ENCODE measurements around the gene RANBP10. TPM values are rescaled to one million over a fixed set of nuclear protein-coding genes. Genes with fewer than 3 reads are reported as not detected.

The RANBP10 gene
- total and polyA plus RNA-seq, 4 donors: 9.8 to 15.5 (median 13.8) TPM

GRCh38 chr16:67703626-67704025 lies 102.7 kb downstream of the RANBP10 start (continued):
- no peak for TF ChIP-seq REST (IDR thresholded peaks at IDR 0.05)

GRCh38 chr16:67702130-67702529 lies 104.2 kb downstream of the RANBP10 start:
- no peak for DNase-seq (ENCODE audit: low spot score)
- Histone ChIP-seq H3K4me3 (ENCODE audit: low read depth in 1 of 3, low read length in 3 of 3) (no peak overlapping the region), H3K27ac (ENCODE audit: low read depth in 1 of 2, low read length in 2 of 2) (no peak overlapping the region), H3K9ac (ENCODE audit: low read depth in 1 of 2, low read length in 2 of 2) (no peak overlapping the region), H3K4me1 (ENCODE audit: control insufficient read depth in 4 of 4, insufficient read depth in 4 of 4, low read length in 3 of 4) (peaks cover 0 to 20% (median 9%) of the 10 kb centered on the region in 4 donors), H3K9me3 (ENCODE audit: control insufficient read depth in 4 of 4, low read length in 3 of 4) (no peaks in the 10 kb centered on the region), H3K36me3 (ENCODE audit: control insufficient read depth in 4 of 4, insufficient read depth in 3 of 4, low read depth in 1 of 4, low read length in 3 of 4) (peaks cover 0 to 2% (median 2%) of the 10 kb centered on the region in 4 donors), H3K27me3 (ENCODE audit: control insufficient read depth in 4 of 4, insufficient read depth in 4 of 4, low read length in 3 of 4) (no peaks in the 10 kb centered on the region)
- TF ChIP-seq SP1 (IDR thresholded peaks at IDR 0.05) (no peak), RAD21 (IDR thresholded peaks at IDR 0.05) (no peak), YY1 (IDR thresholded peaks at IDR 0.05) (no peak), REST (IDR thresholded peaks at IDR 0.05) (no peak), CTCF (IDR thresholded peaks at IDR 0.05; ENCODE audit: low read depth, low read length, missing input control) (no peak), ATF3 (IDR thresholded peaks at IDR 0.05) (no peak), FOXA1 (IDR thresholded peaks at IDR 0.05) (no peak), EGR1 (IDR thresholded peaks at IDR 0.05; ENCODE audit: low read depth in 2 of 2) (no peak), JUND (IDR thresholded peaks at IDR 0.05) (no peak), TAF1 (conservative IDR thresholded peaks at IDR 0.05) (no peak), FOXA2 (IDR thresholded peaks at IDR 0.05) (no peak), HNF4G (IDR thresholded peaks at IDR 0.05) (no peak), RXRA (IDR thresholded peaks at IDR 0.05) (no peak), MAX (IDR thresholded peaks at IDR 0.05) (no peak)
- 97% methylated on average over 4 of the region's 4 CpGs for WGBS

Measured in liver (tissue), 9 donors.